ENCODE measurements around the gene IGF1. TPM values are rescaled to one million over a fixed set of nuclear protein-coding genes. Genes with fewer than 3 reads are reported as not detected.
A peak's percentile ranks its signal among the peaks of the same experiment; 100 is the strongest.

Gene IGF1
- total and polyA plus RNA-seq, 5 donors = 4.7 to 71.9 (median 6.5) TPM

GRCh38 chr12:102408487-102409297 is 71.7 kb downstream of the IGF1 start:
- DNase-seq (no peak), ATAC-seq (no peak)
- H3K4me1 ChIP-seq (ENCODE audit: control insufficient read depth, insufficient read depth, low read length) = no peaks in the 10 kb centered on the region
- H3K4me3 ChIP-seq (ENCODE audit: low read length) = no peak overlapping the region
- H3K27ac ChIP-seq (ENCODE audit: low read length) = no peak overlapping the region
- intact Hi-C loops (cut with DNase I) = no loop called here
- H3K9me3 ChIP-seq (ENCODE audit: control insufficient read depth, low read length) = no peaks in the 10 kb centered on the region
- 68% methylated on average over 4 of the region's 4 CpGs for WGBS
- H3K27me3 ChIP-seq (ENCODE audit: control insufficient read depth, insufficient read depth) = no peaks in the 10 kb centered on the region

GRCh38 chr12:102407776-102408486 is 72.4 kb downstream of the IGF1 start:
- DNase-seq (no peak), ATAC-seq (no peak)
- Histone ChIP-seq H3K9me3 (ENCODE audit: control insufficient read depth, low read length) (no peaks in the 10 kb centered on the region), H3K27ac (ENCODE audit: low read length) (no peak overlapping the region), H3K27me3 (ENCODE audit: control insufficient read depth, insufficient read depth) (no peaks in the 10 kb centered on the region), H3K4me3 (ENCODE audit: low read length) (no peak overlapping the region), H3K4me1 (ENCODE audit: control insufficient read depth, insufficient read depth, low read length) (no peaks in the 10 kb centered on the region)
- intact Hi-C loops (cut with DNase I) = no loop called here
- WGBS = 66% methylated on average over 3 of the region's 3 CpGs

- peak; percentile 47 to 57 for ATAC-seq
- DNase-seq = peak in 2 of 3 donors; percentile 39 to 68
- intact Hi-C loops (cut with DNase I) = no loop called here
- Histone ChIP-seq H3K9me3 (ENCODE audit: control insufficient read depth, low read length) (no peaks in the 10 kb centered on the region), H3K4me3 (ENCODE audit: low read length) (no peak overlapping the region), H3K27me3 (ENCODE audit: control insufficient read depth, insufficient read depth) (no peaks in the 10 kb centered on the region), H3K27ac (ENCODE audit: low read length) (no peak overlapping the region), H3K4me1 (ENCODE audit: control insufficient read depth, insufficient read depth, low read length) (no peaks in the 10 kb centered on the region)
- WGBS = 27% methylated on average over 7 of the region's 7 CpGs
Observed at GRCh38 chr12:102406033-102406584, 74.3 kb downstream of the IGF1 start.

GRCh38 chr12:102401087-102401486 is 79.3 kb downstream of the IGF1 start:
- no peak for DNase-seq
- Histone ChIP-seq H3K4me3 (ENCODE audit: low read length) (no peak overlapping the region), H3K27ac (ENCODE audit: low read length) (no peak overlapping the region), H3K9me3 (ENCODE audit: control insufficient read depth, low read length) (no peaks in the 10 kb centered on the region), H3K4me1 (ENCODE audit: control insufficient read depth, insufficient read depth, low read length) (no peaks in the 10 kb centered on the region), H3K27me3 (ENCODE audit: control insufficient read depth, insufficient read depth) (no peaks in the 10 kb centered on the region)
- intact Hi-C loops (cut with DNase I) = no loop called here
- ATAC-seq = no peak
- WGBS = 79% methylated on average over 2 of the region's 2 CpGs

- ATAC-seq (no peak), DNase-seq (no peak)
- Histone ChIP-seq H3K4me3 (ENCODE audit: low read length) (no peak overlapping the region), H3K27me3 (ENCODE audit: control insufficient read depth, insufficient read depth) (no peaks in the 10 kb centered on the region), H3K27ac (ENCODE audit: low read length) (no peak overlapping the region), H3K9me3 (ENCODE audit: control insufficient read depth, low read length) (no peaks in the 10 kb centered on the region), H3K4me1 (ENCODE audit: control insufficient read depth, insufficient read depth, low read length) (no peaks in the 10 kb centered on the region)
- 72% methylated on average over 1 of the region's 1 CpG for WGBS
- intact Hi-C loops (cut with DNase I) = no loop called here
Observed at GRCh38 chr12:102399653-102400052, 80.7 kb downstream of the IGF1 start.

- 81% methylated on average over 2 of the region's 2 CpGs for WGBS
- Histone ChIP-seq H3K9me3 (ENCODE audit: control insufficient read depth, low read length) (no peaks in the 10 kb centered on the region), H3K4me3 (ENCODE audit: low read length) (no peak overlapping the region), H3K27ac (ENCODE audit: low read length) (no peak overlapping the region), H3K27me3 (ENCODE audit: control insufficient read depth, insufficient read depth) (no peaks in the 10 kb centered on the region), H3K4me1 (ENCODE audit: control insufficient read depth, insufficient read depth, low read length) (no peaks in the 10 kb centered on the region)
- ATAC-seq (no peak), DNase-seq (no peak)
- intact Hi-C loops (cut with DNase I) = no loop called here
Observed at GRCh38 chr12:102396276-102396675, 84.1 kb downstream of the IGF1 start.

GRCh38 chr12:102394200-102394599 is 86.2 kb downstream of the IGF1 start:
- ATAC-seq = no peak
- Histone ChIP-seq H3K27me3 (ENCODE audit: control insufficient read depth, insufficient read depth) (no peaks in the 10 kb centered on the region), H3K27ac (ENCODE audit: low read length) (no peak overlapping the region), H3K9me3 (ENCODE audit: control insufficient read depth, low read length) (no peaks in the 10 kb centered on the region), H3K4me3 (ENCODE audit: low read length) (no peak overlapping the region), H3K4me1 (ENCODE audit: control insufficient read depth, insufficient read depth, low read length) (no peaks in the 10 kb centered on the region)
- DNase-seq = no peak
- 71% methylated on average over 1 of the region's 1 CpG for WGBS
- intact Hi-C loops (cut with DNase I) = no loop called here

- intact Hi-C loops (cut with DNase I) = no loop called here
- DNase-seq = no peak
- Histone ChIP-seq H3K4me3 (ENCODE audit: low read length) (no peak overlapping the region), H3K4me1 (ENCODE audit: control insufficient read depth, insufficient read depth, low read length) (no peaks in the 10 kb centered on the region), H3K27me3 (ENCODE audit: control insufficient read depth, insufficient read depth) (no peaks in the 10 kb centered on the region), H3K27ac (ENCODE audit: low read length) (no peak overlapping the region), H3K9me3 (ENCODE audit: control insufficient read depth, low read length) (no peaks in the 10 kb centered on the region)
- 86% methylated on average over 4 of the region's 4 CpGs for WGBS
- no peak for ATAC-seq
Observed at GRCh38 chr12:102390068-102390467, 90.3 kb downstream of the IGF1 start.

- intact Hi-C loops (cut with DNase I) = no loop called here
- WGBS = 39% methylated on average over 1 of the region's 1 CpG
- DNase-seq (no peak), ATAC-seq (no peak)
- no peaks in the 10 kb centered on the region for H3K27me3 ChIP-seq (ENCODE audit: control insufficient read depth, insufficient read depth)
- no peak overlapping the region for H3K4me3 ChIP-seq (ENCODE audit: low read length)
- no peaks in the 10 kb centered on the region for H3K4me1 ChIP-seq (ENCODE audit: control insufficient read depth, insufficient read depth, low read length)
- H3K27ac ChIP-seq (ENCODE audit: low read length) = no peak overlapping the region
- no peaks in the 10 kb centered on the region for H3K9me3 ChIP-seq (ENCODE audit: control insufficient read depth, low read length)
Observed at GRCh38 chr12:102388469-102388868, 91.9 kb downstream of the IGF1 start.

GRCh38 chr12:102385343-102385742 is 95.0 kb downstream of the IGF1 start:
- Histone ChIP-seq H3K4me3 (ENCODE audit: low read length) (no peak overlapping the region), H3K27me3 (ENCODE audit: control insufficient read depth, insufficient read depth) (no peaks in the 10 kb centered on the region), H3K27ac (ENCODE audit: low read length) (no peak overlapping the region), H3K9me3 (ENCODE audit: control insufficient read depth, low read length) (no peaks in the 10 kb centered on the region), H3K4me1 (ENCODE audit: control insufficient read depth, insufficient read depth, low read length) (no peaks in the 10 kb centered on the region)
- 92% methylated on average over 1 of the region's 1 CpG for WGBS
- intact Hi-C loops (cut with DNase I) = no loop called here
- ATAC-seq (no peak), DNase-seq (no peak)
